ENCODE measurements around the gene TEX35. TPM values are rescaled to one million over a fixed set of nuclear protein-coding genes. Genes with fewer than 3 reads are reported as not detected.

The TEX35 gene
- 0.39 TPM in 1 of 2 replicates, not detected in the other for total RNA-seq (2014; rRNA removed; shearing (Covaris generic))
- total RNA-seq (2022), result not detected in 2 replicates
- Bru-seq, nascent RNA, result not detected
- not detected for BruChase-seq, experiment 1, labeled RNA remaining after a 6-hour chase
- BruChase-seq, experiment 2, labeled RNA remaining after a 2-hour chase, result not detected
- long read RNA-seq, partial matches to known transcripts, result 3 of 13 reads
- long read RNA-seq, other reads (novel, unspliced or antisense), result 10 of 13 reads

DNA sequence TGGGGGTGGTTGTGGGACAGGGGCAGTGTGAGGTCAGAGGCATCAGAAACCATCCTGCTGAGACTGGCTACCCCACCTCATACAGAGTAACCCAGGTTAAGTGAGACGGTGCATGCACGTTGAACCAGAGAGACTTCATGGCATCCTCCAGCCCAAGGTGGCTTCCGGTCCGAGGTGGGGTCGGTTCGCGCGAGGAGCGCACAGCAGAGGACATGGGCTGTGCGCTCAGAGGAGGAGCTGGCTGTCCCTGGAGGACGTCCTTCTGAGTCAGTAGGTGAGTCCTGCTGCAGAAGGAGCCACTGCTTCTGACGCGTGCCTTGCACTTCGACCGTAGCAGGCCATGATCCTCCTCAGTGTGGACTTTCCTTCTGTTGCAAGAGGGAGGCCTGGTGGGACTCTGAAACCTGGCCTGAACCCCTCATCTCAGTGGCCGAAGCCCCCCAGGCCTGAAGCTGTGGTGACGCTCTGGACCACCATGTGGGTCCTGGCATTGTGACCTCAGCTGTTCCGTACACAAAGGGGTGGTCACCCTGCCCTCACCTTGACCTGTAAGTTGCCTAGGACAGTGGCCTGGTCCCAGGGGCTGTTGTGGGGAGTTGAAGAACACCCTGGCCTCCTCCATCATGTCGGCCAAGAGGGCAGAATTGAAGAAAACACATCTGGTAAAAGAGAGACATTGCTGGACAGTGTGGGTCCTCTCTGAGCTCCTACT, at the start of gene TEX35:
Gene TEX35 (plus strand): TSS at position 544 of the 712 bp plus-strand sequence. CDS start 80 bp downstream, at position 624.
- TF ChIP-seq, protein P1, sequence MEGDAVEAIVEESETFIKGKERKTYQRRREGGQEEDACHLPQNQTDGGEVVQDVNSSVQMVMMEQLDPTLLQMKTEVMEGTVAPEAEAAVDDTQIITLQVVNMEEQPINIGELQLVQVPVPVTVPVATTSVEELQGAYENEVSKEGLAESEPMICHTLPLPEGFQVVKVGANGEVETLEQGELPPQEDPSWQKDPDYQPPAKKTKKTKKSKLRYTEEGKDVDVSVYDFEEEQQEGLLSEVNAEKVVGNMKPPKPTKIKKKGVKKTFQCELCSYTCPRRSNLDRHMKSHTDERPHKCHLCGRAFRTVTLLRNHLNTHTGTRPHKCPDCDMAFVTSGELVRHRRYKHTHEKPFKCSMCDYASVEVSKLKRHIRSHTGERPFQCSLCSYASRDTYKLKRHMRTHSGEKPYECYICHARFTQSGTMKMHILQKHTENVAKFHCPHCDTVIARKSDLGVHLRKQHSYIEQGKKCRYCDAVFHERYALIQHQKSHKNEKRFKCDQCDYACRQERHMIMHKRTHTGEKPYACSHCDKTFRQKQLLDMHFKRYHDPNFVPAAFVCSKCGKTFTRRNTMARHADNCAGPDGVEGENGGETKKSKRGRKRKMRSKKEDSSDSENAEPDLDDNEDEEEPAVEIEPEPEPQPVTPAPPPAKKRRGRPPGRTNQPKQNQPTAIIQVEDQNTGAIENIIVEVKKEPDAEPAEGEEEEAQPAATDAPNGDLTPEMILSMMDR (conservative IDR thresholded peaks at IDR 0.05; ENCODE audit: low read length), result no peak
- TF ChIP-seq EZH2phosphoT487 (IDR thresholded peaks at IDR 0.05; ENCODE audit: borderline replicate concordance, low read depth, low read length), result no peak
- Histone ChIP-seq H3K79me2 (ENCODE audit: insufficient read depth, low read depth, low read length) (no peaks in the 10 kb centered on the region), H3K36me3 (ENCODE audit: insufficient read depth, low read length) (no peaks in the 10 kb centered on the region), H2AFZ (ENCODE audit: low read length) (no peak within 1 kb of the TSS), H3K4me2 (ENCODE audit: low read length) (no peak within 1 kb of the TSS), H4K20me1 (ENCODE audit: insufficient read depth, low read length) (no peaks in the 10 kb centered on the region), H3K27ac (ENCODE audit: low read depth, low read length, poor library complexity, severe bottlenecking) (no peak within 1 kb of the TSS), H3K9me3 (ENCODE audit: low read length) (no peaks in the 10 kb centered on the region), H3K4me3 (ENCODE audit: low read depth, low read length, poor library complexity, severe bottlenecking) (no peak within 1 kb of the TSS), H3K9me2 (ENCODE audit: insufficient read depth, low read length) (no peaks in the 10 kb centered on the region), H3K4me1 (ENCODE audit: insufficient read depth, low read length, poor library complexity, severe bottlenecking) (no peaks in the 10 kb centered on the region)
- no peak for DNase-seq (ENCODE audit: low spot score)
- BruUV-seq (replicated peaks), result no TSS peak
- POLR2A ChIA-PET, result no interaction called here
- CTCF ChIA-PET (ENCODE audit: unreplicated experiment), result no interaction called here
- intact Hi-C loops (cut with micrococcal nuclease; ENCODE audit: unreplicated experiment), result no loop called here

DNA sequence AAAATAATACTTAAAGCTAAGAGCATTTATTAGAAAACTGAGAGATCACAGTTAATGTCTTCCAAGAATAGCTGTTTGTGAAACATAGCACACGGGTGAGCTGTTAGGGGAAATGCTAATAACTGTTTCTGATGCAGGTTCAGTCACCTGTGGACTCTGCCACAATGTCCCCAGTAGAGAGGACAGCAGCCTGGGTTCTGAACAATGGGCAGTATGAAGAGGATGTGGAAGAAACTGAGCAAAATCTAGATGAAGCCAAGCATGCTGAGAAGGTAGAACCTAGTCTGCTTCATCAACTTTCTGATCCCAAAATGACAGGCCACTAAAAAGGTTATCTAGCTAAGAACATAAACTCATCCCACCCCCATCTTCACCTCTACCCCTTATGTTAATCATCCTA, 48.8 kb upstream of the TEX35 start:
- Histone ChIP-seq H3K36me3 (ENCODE audit: insufficient read depth, low read length) (no peaks in the 10 kb centered on the region), H4K20me1 (ENCODE audit: insufficient read depth, low read length) (no peaks in the 10 kb centered on the region), H3K4me3 (ENCODE audit: low read depth, low read length, poor library complexity, severe bottlenecking) (no peak overlapping the region), H3K9me2 (ENCODE audit: insufficient read depth, low read length) (no peaks in the 10 kb centered on the region), H3K9me3 (ENCODE audit: low read length) (no peaks in the 10 kb centered on the region), H3K79me2 (ENCODE audit: insufficient read depth, low read depth, low read length) (no peaks in the 10 kb centered on the region), H3K27ac (ENCODE audit: low read depth, low read length, poor library complexity, severe bottlenecking) (no peak overlapping the region), H3K4me2 (ENCODE audit: low read length) (no peak overlapping the region), H2AFZ (ENCODE audit: low read length) (no peak overlapping the region), H3K4me1 (ENCODE audit: insufficient read depth, low read length, poor library complexity, severe bottlenecking) (no peaks in the 10 kb centered on the region)
- no peak for TF ChIP-seq EZH2phosphoT487 (IDR thresholded peaks at IDR 0.05; ENCODE audit: borderline replicate concordance, low read depth, low read length)
- TF ChIP-seq, protein P1 (conservative IDR thresholded peaks at IDR 0.05; ENCODE audit: low read length), result no peak
- no TSS peak for BruUV-seq (replicated peaks)
- ChIA-PET POLR2A (no interaction called here), CTCF (ENCODE audit: unreplicated experiment) (no interaction called here)
- DNase-seq (ENCODE audit: low spot score), result no peak
- intact Hi-C loops (cut with micrococcal nuclease; ENCODE audit: unreplicated experiment), result no loop called here

DNA sequence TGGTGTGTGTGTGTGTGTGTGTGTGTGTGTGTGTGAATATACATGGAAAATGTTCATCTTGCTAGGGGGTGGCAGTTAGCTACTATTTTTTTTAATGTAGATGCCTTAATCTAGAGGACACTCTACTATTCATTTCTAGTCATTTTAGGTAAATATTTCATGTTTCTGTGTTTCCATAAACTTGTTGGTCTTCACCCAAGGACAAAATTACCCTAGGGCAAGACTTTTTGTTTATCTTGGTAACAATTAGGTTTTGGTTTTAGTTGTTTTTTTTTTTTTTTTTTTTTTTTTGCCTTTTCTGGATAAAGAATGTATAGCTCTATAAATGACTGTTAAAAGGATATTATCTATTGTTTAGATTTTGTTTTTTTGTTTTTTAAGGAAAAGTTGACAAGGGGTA, 48.3 kb upstream of the TEX35 start:
- Histone ChIP-seq H3K4me2 (ENCODE audit: low read length) (no peak overlapping the region), H3K4me3 (ENCODE audit: low read depth, low read length, poor library complexity, severe bottlenecking) (no peak overlapping the region), H3K27ac (ENCODE audit: low read depth, low read length, poor library complexity, severe bottlenecking) (no peak overlapping the region), H4K20me1 (ENCODE audit: insufficient read depth, low read length) (no peaks in the 10 kb centered on the region), H2AFZ (ENCODE audit: low read length) (no peak overlapping the region), H3K79me2 (ENCODE audit: insufficient read depth, low read depth, low read length) (no peaks in the 10 kb centered on the region), H3K36me3 (ENCODE audit: insufficient read depth, low read length) (no peaks in the 10 kb centered on the region), H3K9me3 (ENCODE audit: low read length) (no peaks in the 10 kb centered on the region), H3K9me2 (ENCODE audit: insufficient read depth, low read length) (no peaks in the 10 kb centered on the region), H3K4me1 (ENCODE audit: insufficient read depth, low read length, poor library complexity, severe bottlenecking) (no peaks in the 10 kb centered on the region)
- no TSS peak for BruUV-seq (replicated peaks)
- ChIA-PET CTCF (ENCODE audit: unreplicated experiment) (no interaction called here), POLR2A (no interaction called here)
- no peak for DNase-seq (ENCODE audit: low spot score)
- no peak for TF ChIP-seq EZH2phosphoT487 (IDR thresholded peaks at IDR 0.05; ENCODE audit: borderline replicate concordance, low read depth, low read length)
- TF ChIP-seq, protein P1 (conservative IDR thresholded peaks at IDR 0.05; ENCODE audit: low read length), result no peak
- intact Hi-C loops (cut with micrococcal nuclease; ENCODE audit: unreplicated experiment), result no loop called here
